Pancreas (tissue), 10 donors: Measurements from ENCODE around the gene WWOX. TPM values are rescaled to one million over a fixed set of nuclear protein-coding genes. Genes with fewer than 3 reads are reported as not detected.

Experiments used
- ATAC-seq, 4 donors: fragments of 200-7000 bp; cut with Tn5 transposase; one replicate each; pipeline versions ENCODE4 v1.8.0 to v1.9.1; 2020; ENCODE audit warnings: mild to moderate bottlenecking in 4 of 4, moderate library complexity in 4 of 4
- DNase-seq, 6 donors: peaks; one replicate each; pipeline ENCODE4 v3.0.0-alpha.2; 2020
- FAIRE-seq: peaks from 2 replicates; lab custom pipeline; 2012; peaks lifted over from hg19 to GRCh38; lab: Jason Lieb, UNC
- H3K27ac ChIP-seq, 4 donors: fragments of 200-600 bp; sonication (generic); 1 replicate in 3 of 4; 2 replicates in 1 of 4; pipeline versions ENCODE4 v1.5.0 to v1.8.0; 2020
- H3K27me3 ChIP-seq, 4 donors: fragments of 200-600 bp; one replicate each; pipeline ENCODE4 v1.8.0; 2021
- H3K36me3 ChIP-seq, 3 donors: fragments of 200-600 bp; sonication (generic) in 1 of 3; one replicate each; pipeline versions ENCODE4 v1.5.0 to v1.8.0; 2020 to 2021
- H3K4me1 ChIP-seq, 3 donors: fragments of 200-600 bp; one replicate each; pipeline ENCODE4 v1.8.0; 2021
- H3K4me3 ChIP-seq, 4 donors: fragments of 200-600 bp; sonication (generic) in 2 of 4; one replicate each; pipeline versions ENCODE4 v1.5.0 to v1.8.0; 2020 to 2021
- H3K9me3 ChIP-seq, 4 donors: fragments of 200-600 bp; one replicate each; pipeline ENCODE4 v1.8.0; 2021
- CTCF ChIP-seq, 4 donors: fragments of 200-600 bp; sonication (generic) in 3 of 4; IDR thresholded peaks; one replicate each; pipeline versions ENCODE4 v1.5.0 to v1.8.0; 2021; ENCODE audit warnings: antibody characterized with exemption in 4 of 4
- WGBS, 2 donors: extraction: QIAGEN DNeasy Blood & Tissue Kit; methylation state at CpG; one replicate each; pipeline ENCODE4 v1.1.7; 2013; 5-methylcytosine and 5-hydroxymethylcytosine counted together
- intact Hi-C, 3 donors: fragments of 100-400 bp; cut with DNase I; formaldehyde crosslinking; loops; one replicate each; pipeline versions ENCODE4 v1.11.1 to v1.14.2; 2022
- polyA plus RNA-seq, 2 donors: library from polyadenylated mRNA; stranded (reverse); fragments of 200-250 nt; gene quantifications; one replicate each; pipeline ENCODE4 v1.2.3, GENCODE V29; 2013
- total RNA-seq, 6 donors: library from RNA; stranded (reverse); fragmentation: NEBNext Ultra II Directional in 4 of 6; extraction: Animal tissue kit (Norgen Biotek cat#: 25700) in 4 of 6; gene quantifications; one replicate each; pipeline versions ENCODE4 v1.2.1 to v1.2.4, GENCODE V29; 2021 to 2023
- donor health status: healthy with polysubstance abuse.
- donor health status: DM: no; HTN: no; CAD: no; lungs with moderate emphysema.
- donor health status: DM: no; HTN: no; CAD: no.
- donor health status: control.
- donor health status: control.
- donor health status: Bipolar disorder and iron deficiency.
- donor health status: DM: yes; HTN: yes; CAD: no.
- donor health status: DM: no; HTN: no; CAD: no.
- donor health status: DM: no; HTN: no; CAD: no.
- donor health status: DM: yes; HTN: yes; CAD: no.

Gene WWOX
- total and polyA plus RNA-seq, 8 donors, result 6.8 to 14.4 (median 10.8) TPM

GRCh38 chr16:79211586-79211985 is 1112.1 kb downstream of the WWOX start:
- no peak for FAIRE-seq

GRCh38 chr16:79212114-79212791 is 1112.8 kb downstream of the WWOX start:
- no peak for FAIRE-seq
- no peak for DNase-seq
- Histone ChIP-seq H3K9me3 (no peaks in the 10 kb centered on the region), H3K4me1 (no peaks in the 10 kb centered on the region), H3K36me3 (no peaks in the 10 kb centered on the region), H3K27me3 (no peaks in the 10 kb centered on the region), H3K27ac (no peak overlapping the region), H3K4me3 (no peak overlapping the region)
- intact Hi-C loops, result no loop called here
- TF ChIP-seq CTCF (IDR thresholded peaks at IDR 0.05), result no peak
- no peak for ATAC-seq
- 83 to 86% methylated on average over 10 of the region's 10 CpGs for WGBS, 2 donors

More at GRCh38 chr16:79211586-79211985, 1112.1 kb downstream of the WWOX start:
- Histone ChIP-seq H3K9me3 (no peaks in the 10 kb centered on the region), H3K36me3 (no peaks in the 10 kb centered on the region), H3K27me3 (no peaks in the 10 kb centered on the region), H3K27ac (no peak overlapping the region), H3K4me1 (no peaks in the 10 kb centered on the region), H3K4me3 (no peak overlapping the region)
- intact Hi-C loops, result no loop called here
- no peak for ATAC-seq
- WGBS, 2 donors, result 93 to 94% methylated on average over 13 of the region's 13 CpGs
- TF ChIP-seq CTCF (IDR thresholded peaks at IDR 0.05), result no peak
- DNase-seq, result no peak

- Histone ChIP-seq H3K36me3 (no peaks in the 10 kb centered on the region), H3K27ac (no peak overlapping the region), H3K9me3 (no peaks in the 10 kb centered on the region), H3K4me3 (no peak overlapping the region), H3K27me3 (no peaks in the 10 kb centered on the region), H3K4me1 (no peaks in the 10 kb centered on the region)
- no peak for TF ChIP-seq CTCF (IDR thresholded peaks at IDR 0.05)
- no peak for FAIRE-seq
- ATAC-seq, result no peak
- DNase-seq, result no peak
- 58 to 65% methylated on average over 3 of the region's 3 CpGs for WGBS, 2 donors
- intact Hi-C loops, result no loop called here
Measured at GRCh38 chr16:79213214-79213613, 1113.8 kb downstream of the WWOX start.

GRCh38 chr16:79215289-79215688 is 1115.8 kb downstream of the WWOX start:
- intact Hi-C loops, result no loop called here
- ATAC-seq (no peak), FAIRE-seq (no peak), DNase-seq (no peak)
- Histone ChIP-seq H3K4me1 (no peaks in the 10 kb centered on the region), H3K36me3 (no peaks in the 10 kb centered on the region), H3K27me3 (no peaks in the 10 kb centered on the region), H3K27ac (no peak overlapping the region), H3K9me3 (no peaks in the 10 kb centered on the region), H3K4me3 (no peak overlapping the region)
- WGBS, 2 donors, result 75% methylated on average over 4 of the region's 4 CpGs
- no peak for TF ChIP-seq CTCF (IDR thresholded peaks at IDR 0.05)

- DNase-seq (no peak), ATAC-seq (no peak), FAIRE-seq (no peak)
- intact Hi-C loops, result no loop called here
- Histone ChIP-seq H3K4me1 (no peaks in the 10 kb centered on the region), H3K36me3 (no peaks in the 10 kb centered on the region), H3K4me3 (no peak overlapping the region), H3K9me3 (no peaks in the 10 kb centered on the region), H3K27me3 (no peaks in the 10 kb centered on the region), H3K27ac (no peak overlapping the region)
- WGBS, 2 donors, result 82 to 84% methylated on average over 6 of the region's 6 CpGs
- no peak for TF ChIP-seq CTCF (IDR thresholded peaks at IDR 0.05)
Measured at GRCh38 chr16:79217375-79218011, 1118.0 kb downstream of the WWOX start.
